Thoracic aorta (tissue), 2 donors: ENCODE data around the gene GPC6. TPM values are rescaled to one million over a fixed set of nuclear protein-coding genes. Genes with fewer than 3 reads are reported as not detected.

Experiments used
- ATAC-seq: fragments of 150-250 bp; one replicate; pipeline ENCODE4 v1.8.0; 2017; ENCODE audit warnings: low read depth; ENCODE audit not compliant: insufficient number of reproducible peaks, low FRiP score
- DNase-seq: peaks from one replicate; pipeline ENCODE4 v3.0.0-alpha.2; 2020; ENCODE audit warnings: low spot score
- H3K27ac ChIP-seq, 2 donors: fragments of 200-600 bp; sonication (generic); 1 replicate in 1 of 2; 2 replicates in 1 of 2; pipeline ENCODE4 v1.5.1; 2016; ENCODE audit warnings: mild to moderate bottlenecking in 2 of 2, moderate library complexity in 2 of 2
- H3K27me3 ChIP-seq: fragments of 200-600 bp; sonication (generic); replicated peaks from 2 replicates; pipeline ENCODE4 v1.6.0; 2016; ENCODE audit warnings: mild to moderate bottlenecking; ENCODE audit not compliant: insufficient read depth
- H3K36me3 ChIP-seq: fragments of 200-600 bp; sonication (generic); one replicate; pipeline ENCODE4 v1.5.1; 2016
- H3K4me1 ChIP-seq, 2 donors: fragments of 200-600 bp; sonication (generic); 1 replicate in 1 of 2; 2 replicates in 1 of 2; pipeline versions ENCODE4 v1.5.1 to v1.6.0; 2016; ENCODE audit warnings: low read depth in 2 of 2, mild to moderate bottlenecking in 1 of 2; ENCODE audit not compliant: control insufficient read depth in 1 of 2
- H3K4me3 ChIP-seq: fragments of 200-600 bp; sonication (generic); 2 replicates; pipeline ENCODE4 v1.5.1; 2016; ENCODE audit warnings: mild to moderate bottlenecking
- H3K9me3 ChIP-seq: fragments of 200-600 bp; sonication (generic); 2 replicates; pipeline ENCODE4 v1.5.1; 2016
- CTCF ChIP-seq: fragments of 200-600 bp; sonication (generic); IDR thresholded peaks from one replicate; pipeline ENCODE4 v1.5.1; 2019; ENCODE audit warnings: antibody characterized with exemption
- total RNA-seq, 2 donors: library from RNA; depleted of rRNA; stranded (reverse); fragments of >200 nt; gene quantifications; one replicate each; pipeline versions ENCODE4 v1.1.0 to v1.2.3, GENCODE V29; 2016

GPC6 gene
- total RNA-seq, 2 donors from 2014 or later = 34.9 to 56.4 TPM

DNA sequence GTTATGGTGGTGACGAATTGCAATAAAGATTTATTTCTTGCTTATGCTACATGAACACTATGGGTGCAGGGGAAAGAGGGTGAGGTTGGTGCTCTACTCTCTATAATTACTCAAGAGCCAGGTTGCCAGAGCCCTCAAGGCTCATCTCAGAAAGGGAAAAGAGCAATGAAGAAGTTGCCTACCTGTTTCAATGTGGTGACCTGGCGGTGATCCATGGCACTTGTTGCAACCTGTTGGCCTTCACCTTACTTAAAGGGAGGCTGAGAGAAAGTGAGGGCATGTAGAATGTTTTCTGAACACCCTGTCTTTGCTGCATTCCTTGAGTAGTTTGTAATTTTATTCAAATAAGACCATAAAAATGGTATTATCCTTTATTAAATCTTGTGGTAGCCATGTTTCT lies 394.4 kb downstream of the GPC6 start:
- no peak for DNase-seq
- no peak overlapping the region for H3K4me3 ChIP-seq
- TF ChIP-seq CTCF = no peak
- H3K4me1 ChIP-seq = peaks cover 0 to 8% of the 10 kb centered on the region in 2 donors
- no peaks in the 10 kb centered on the region for H3K9me3 ChIP-seq
- no peak for ATAC-seq
- H3K27ac ChIP-seq = no peak overlapping the region
- no peaks in the 10 kb centered on the region for H3K36me3 ChIP-seq
- H3K27me3 ChIP-seq = no peaks in the 10 kb centered on the region

GRCh38 chr13:93621966-93622365 lies 395.4 kb downstream of the GPC6 start:
- no peak overlapping the region for H3K4me3 ChIP-seq
- no peak overlapping the region for H3K27ac ChIP-seq
- DNase-seq (no peak), ATAC-seq (no peak)
- TF ChIP-seq CTCF = no peak
- peaks cover 0 to 8% of the 10 kb centered on the region in 2 donors for H3K4me1 ChIP-seq
- H3K36me3 ChIP-seq = no peaks in the 10 kb centered on the region
- H3K27me3 ChIP-seq = no peaks in the 10 kb centered on the region
- no peaks in the 10 kb centered on the region for H3K9me3 ChIP-seq

- H3K36me3 ChIP-seq = no peaks in the 10 kb centered on the region
- TF ChIP-seq CTCF = no peak
- ATAC-seq = no peak
Observed at GRCh38 chr13:93624311-93624777, 397.7 kb downstream of the GPC6 start.

DNA sequence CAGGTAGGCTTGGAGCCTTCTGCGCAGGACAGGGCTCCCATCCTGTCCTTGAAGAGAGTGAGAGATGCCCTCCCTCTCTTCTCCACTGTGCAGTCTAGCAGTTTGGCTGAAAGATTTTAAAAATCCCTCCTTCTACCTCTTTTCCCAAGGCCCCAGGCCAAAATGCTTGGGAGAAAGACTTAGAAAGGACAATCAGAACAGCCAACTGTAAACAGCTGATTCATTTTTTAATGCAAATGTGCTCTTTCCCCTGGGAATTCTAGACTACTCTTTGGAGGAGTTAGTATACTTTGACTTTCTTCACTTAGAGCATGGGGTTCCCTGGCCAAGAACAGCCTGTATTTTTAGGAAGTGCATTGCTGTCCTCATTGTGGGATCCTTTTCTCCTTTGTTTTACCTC lies 398.9 kb downstream of the GPC6 start:
- H3K9me3 ChIP-seq = no peaks in the 10 kb centered on the region
- no peak overlapping the region for H3K27ac ChIP-seq
- ATAC-seq = no peak

More at GRCh38 chr13:93624311-93624777, 397.7 kb downstream of the GPC6 start:
- no peak overlapping the region for H3K4me3 ChIP-seq
- H3K27me3 ChIP-seq = no peaks in the 10 kb centered on the region
- H3K4me1 ChIP-seq = peaks cover 0 to 8% of the 10 kb centered on the region in 2 donors
- H3K27ac ChIP-seq = no peak overlapping the region
- H3K9me3 ChIP-seq = no peaks in the 10 kb centered on the region
- no peak for DNase-seq

GRCh38 chr13:93628136-93628797 lies 401.7 kb downstream of the GPC6 start:
- no peaks in the 10 kb centered on the region for H3K9me3 ChIP-seq
- peaks cover 0 to 8% of the 10 kb centered on the region in 2 donors for H3K4me1 ChIP-seq
- TF ChIP-seq CTCF = no peak
- H3K27me3 ChIP-seq = no peaks in the 10 kb centered on the region
- DNase-seq = no peak
- H3K36me3 ChIP-seq = no peaks in the 10 kb centered on the region
- H3K27ac ChIP-seq = no peak overlapping the region
- H3K4me3 ChIP-seq = no peak overlapping the region
- ATAC-seq = no peak

More for the DNA sequence above, 398.9 kb downstream of the GPC6 start:
- Histone ChIP-seq H3K36me3 (no peaks in the 10 kb centered on the region), H3K4me3 (no peak overlapping the region), H3K27me3 (no peaks in the 10 kb centered on the region), H3K4me1 (peaks cover 0 to 8% of the 10 kb centered on the region in 2 donors)
- no peak for DNase-seq
- TF ChIP-seq CTCF = no peak
